Uterus (tissue), 2 donors: ENCODE results near the gene PTPN14.

ENCODE experiments used
- CTCF ChIP-seq, 4 experiments: fragments of 200-600 bp in 2 of 4; fragments of 450-650 bp in 2 of 4; sonication (generic) in 2 of 4; IDR thresholded peaks; one replicate each; pipeline ENCODE4 v1.5.1; 2016 to 2019; ENCODE audit warnings: antibody characterized with exemption in 4 of 4, mild to moderate bottlenecking in 2 of 4, moderate library complexity in 1 of 4
- POLR2A ChIP-seq, 2 donors: fragments of 450-650 bp; IDR thresholded peaks; one replicate each; pipeline ENCODE4 v1.6.1; 2016; ENCODE audit warnings: antibody characterized with exemption in 2 of 2, mild to moderate bottlenecking in 1 of 2, moderate library complexity in 1 of 2

DNA sequence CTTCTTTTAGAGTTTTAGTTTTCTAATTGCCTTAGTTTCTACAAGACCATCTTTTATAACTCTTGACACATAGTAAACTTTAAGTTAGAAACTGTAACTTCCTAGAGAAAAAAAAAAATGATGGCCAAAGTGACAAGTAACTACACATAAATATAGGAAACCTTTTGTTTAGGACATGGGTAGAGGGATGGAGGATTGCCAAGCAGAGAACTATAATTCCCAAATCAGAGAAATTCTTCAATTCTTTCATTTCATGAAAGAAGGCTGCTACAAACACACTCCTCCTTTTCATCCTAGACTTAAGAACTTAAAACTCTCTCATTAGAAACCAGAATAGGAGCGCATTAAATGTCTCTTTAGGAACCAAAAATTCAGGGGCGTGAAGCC, 125.0 kb downstream of the PTPN14 start:
- TF ChIP-seq CTCF (IDR thresholded peaks at IDR 0.05): no peak
- no peak for TF ChIP-seq POLR2A (IDR thresholded peaks at IDR 0.05)
